Measurements from ENCODE around the gene ARSG.

The ARSG gene

DNA sequence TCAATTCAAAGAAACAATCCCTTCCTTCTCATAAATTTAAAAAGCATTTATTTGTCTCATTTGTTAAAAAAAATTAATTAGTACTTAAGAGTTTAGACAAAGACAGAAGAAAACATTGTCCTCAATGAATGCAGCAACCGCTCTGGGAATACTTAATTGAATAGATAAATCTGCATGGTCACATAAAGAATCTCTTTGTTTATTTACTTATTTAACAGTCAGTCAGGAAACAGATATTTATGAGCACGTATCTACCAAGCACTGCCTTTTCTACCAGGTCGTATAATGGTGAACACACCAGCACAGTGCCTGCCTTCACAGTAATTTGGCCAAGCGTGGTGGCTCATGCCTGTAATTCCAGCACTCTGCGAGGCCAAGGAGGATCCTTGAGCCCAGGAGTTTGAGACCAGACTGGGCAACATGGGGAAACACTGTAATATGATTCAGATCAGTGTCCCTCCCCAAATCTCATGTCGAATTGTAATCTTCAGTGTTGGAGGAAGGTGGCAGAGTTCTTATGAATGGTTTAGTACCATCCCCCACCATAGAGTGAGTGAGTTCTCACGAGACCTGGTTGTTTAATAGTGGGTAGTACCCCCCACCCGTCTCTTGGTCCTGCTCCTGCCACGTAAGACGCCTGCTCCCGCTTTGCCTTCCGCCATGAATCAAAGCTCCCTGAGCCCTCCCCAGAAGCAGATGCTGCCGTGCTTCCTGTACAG lies 157.9 kb downstream of the ARSG start:
- H3K27ac ChIP-seq (ENCODE audit: extremely low read depth, low read depth, low read length) = no peak overlapping the region
- no peaks in the 10 kb centered on the region for H3K4me1 ChIP-seq (ENCODE audit: control insufficient read depth, insufficient read depth, low read length)
- ChIA-PET POLR2A (no interaction called here), CTCF (interaction anchor here (0.6 to 0.7 kb wide), 2 partner anchors 17 to 454 kb away, joined by 3 to 5 read pairs; no protein-coding TSS in a partner anchor)
- H3K36me3 ChIP-seq (ENCODE audit: control insufficient read depth in 2 of 2, insufficient read depth in 1 of 2, low read length in 2 of 2) = 0 out of 3 replicates have a peak, but pooled peaks cover 0 to 3% of the 10 kb centered on the region in 2 experiments
- no peak overlapping the region for H3K4me3 ChIP-seq (ENCODE audit: low read depth, low read length)
- H3K9me3 ChIP-seq (ENCODE audit: control insufficient read depth, insufficient read depth, low read depth, low read length) = no peaks in the 10 kb centered on the region
- TF ChIP-seq ZNF521 (tag by site-specific recombination; IDR thresholded peaks at IDR 0.05) = no peak
- TF ChIP-seq, protein P1, sequence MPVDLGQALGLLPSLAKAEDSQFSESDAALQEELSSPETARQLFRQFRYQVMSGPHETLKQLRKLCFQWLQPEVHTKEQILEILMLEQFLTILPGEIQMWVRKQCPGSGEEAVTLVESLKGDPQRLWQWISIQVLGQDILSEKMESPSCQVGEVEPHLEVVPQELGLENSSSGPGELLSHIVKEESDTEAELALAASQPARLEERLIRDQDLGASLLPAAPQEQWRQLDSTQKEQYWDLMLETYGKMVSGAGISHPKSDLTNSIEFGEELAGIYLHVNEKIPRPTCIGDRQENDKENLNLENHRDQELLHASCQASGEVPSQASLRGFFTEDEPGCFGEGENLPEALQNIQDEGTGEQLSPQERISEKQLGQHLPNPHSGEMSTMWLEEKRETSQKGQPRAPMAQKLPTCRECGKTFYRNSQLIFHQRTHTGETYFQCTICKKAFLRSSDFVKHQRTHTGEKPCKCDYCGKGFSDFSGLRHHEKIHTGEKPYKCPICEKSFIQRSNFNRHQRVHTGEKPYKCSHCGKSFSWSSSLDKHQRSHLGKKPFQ (tag by site-specific recombination; IDR thresholded peaks at IDR 0.05) = no peak
- TF ChIP-seq ZNF555 (tag by site-specific recombination; conservative IDR thresholded peaks at IDR 0.05) = no peak
- peak; percentile 49; the same call in 1 of the 2 replicates for TF ChIP-seq ZSCAN5A (tag by site-specific recombination; IDR thresholded peaks at IDR 0.05)
- no peak for TF ChIP-seq GLI4 (tag by site-specific recombination; IDR thresholded peaks at IDR 0.05)
- TF ChIP-seq IKZF3 (tag by site-specific recombination; IDR thresholded peaks at IDR 0.05) = no peak
- no peak for TF ChIP-seq ZNF473 (tag by site-specific recombination; IDR thresholded peaks at IDR 0.05)
- TF ChIP-seq HOXD13 (CRISPR knock-in tag; IDR thresholded peaks at IDR 0.05; ENCODE audit: borderline replicate concordance) = no peak

DNA sequence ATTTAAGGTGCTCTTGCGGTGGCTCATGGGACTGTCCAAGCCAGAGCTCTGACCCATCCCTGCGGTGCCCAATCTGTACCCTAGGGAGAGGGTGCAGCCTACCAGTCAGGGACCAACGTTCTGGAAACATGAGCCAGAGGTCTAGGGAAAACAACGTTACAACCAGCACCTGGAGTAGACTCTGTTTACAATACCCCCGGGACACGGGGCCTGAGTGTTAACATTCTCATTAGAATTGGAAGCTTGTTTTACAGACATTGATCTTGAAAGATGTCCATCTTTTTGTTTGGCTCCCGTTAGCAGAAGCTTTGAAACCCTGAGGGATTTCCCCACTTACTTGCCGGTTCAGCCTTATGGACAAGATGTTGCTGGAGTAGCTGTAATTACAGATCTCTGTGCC lies 159.1 kb downstream of the ARSG start:
- no peaks in the 10 kb centered on the region for H3K9me3 ChIP-seq (ENCODE audit: control insufficient read depth, insufficient read depth, low read depth, low read length)
- ChIA-PET POLR2A (no interaction called here), CTCF (interaction anchor here (1.1 kb wide), 1 partner anchor 14 kb away, joined by 3 read pairs; no protein-coding TSS in a partner anchor)
- H3K4me3 ChIP-seq (ENCODE audit: low read depth, low read length) = no peak overlapping the region
- H3K27ac ChIP-seq (ENCODE audit: extremely low read depth, low read depth, low read length) = no peak overlapping the region
- H3K36me3 ChIP-seq (ENCODE audit: control insufficient read depth in 2 of 2, insufficient read depth in 1 of 2, low read length in 2 of 2) = 0 out of 3 replicates have a peak, but pooled peaks cover 0 to 3% of the 10 kb centered on the region in 2 experiments
- no peaks in the 10 kb centered on the region for H3K4me1 ChIP-seq (ENCODE audit: control insufficient read depth, insufficient read depth, low read length)
- TF ChIP-seq ZNF621 (tag by site-specific recombination; IDR thresholded peaks at IDR 0.05) = no peak
- TF ChIP-seq, protein P2, sequence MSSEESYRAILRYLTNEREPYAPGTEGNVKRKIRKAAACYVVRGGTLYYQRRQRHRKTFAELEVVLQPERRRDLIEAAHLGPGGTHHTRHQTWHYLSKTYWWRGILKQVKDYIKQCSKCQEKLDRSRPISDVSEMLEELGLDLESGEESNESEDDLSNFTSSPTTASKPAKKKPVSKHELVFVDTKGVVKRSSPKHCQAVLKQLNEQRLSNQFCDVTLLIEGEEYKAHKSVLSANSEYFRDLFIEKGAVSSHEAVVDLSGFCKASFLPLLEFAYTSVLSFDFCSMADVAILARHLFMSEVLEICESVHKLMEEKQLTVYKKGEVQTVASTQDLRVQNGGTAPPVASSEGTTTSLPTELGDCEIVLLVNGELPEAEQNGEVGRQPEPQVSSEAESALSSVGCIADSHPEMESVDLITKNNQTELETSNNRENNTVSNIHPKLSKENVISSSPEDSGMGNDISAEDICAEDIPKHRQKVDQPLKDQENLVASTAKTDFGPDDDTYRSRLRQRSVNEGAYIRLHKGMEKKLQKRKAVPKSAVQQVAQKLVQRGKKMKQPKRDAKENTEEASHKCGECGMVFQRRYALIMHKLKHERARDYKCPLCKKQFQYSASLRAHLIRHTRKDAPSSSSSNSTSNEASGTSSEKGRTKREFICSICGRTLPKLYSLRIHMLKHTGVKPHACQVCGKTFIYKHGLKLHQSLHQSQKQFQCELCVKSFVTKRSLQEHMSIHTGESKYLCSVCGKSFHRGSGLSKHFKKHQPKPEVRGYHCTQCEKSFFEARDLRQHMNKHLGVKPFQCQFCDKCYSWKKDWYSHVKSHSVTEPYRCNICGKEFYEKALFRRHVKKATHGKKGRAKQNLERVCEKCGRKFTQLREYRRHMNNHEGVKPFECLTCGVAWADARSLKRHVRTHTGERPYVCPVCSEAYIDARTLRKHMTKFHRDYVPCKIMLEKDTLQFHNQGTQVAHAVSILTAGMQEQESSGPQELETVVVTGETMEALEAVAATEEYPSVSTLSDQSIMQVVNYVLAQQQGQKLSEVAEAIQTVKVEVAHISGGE (tag by site-specific recombination; conservative IDR thresholded peaks at IDR 0.05; ENCODE audit: low read depth) = no peak
- no peak for TF ChIP-seq GLI2 (tag by site-specific recombination; IDR thresholded peaks at IDR 0.05; ENCODE audit: borderline replicate concordance, low read depth)
- no peak for TF ChIP-seq MZF1 (tag by site-specific recombination; IDR thresholded peaks at IDR 0.05; ENCODE audit: borderline replicate concordance)
- no peak for TF ChIP-seq ZFHX2 (tag by site-specific recombination; conservative IDR thresholded peaks at IDR 0.05)
- TF ChIP-seq, protein P3, sequence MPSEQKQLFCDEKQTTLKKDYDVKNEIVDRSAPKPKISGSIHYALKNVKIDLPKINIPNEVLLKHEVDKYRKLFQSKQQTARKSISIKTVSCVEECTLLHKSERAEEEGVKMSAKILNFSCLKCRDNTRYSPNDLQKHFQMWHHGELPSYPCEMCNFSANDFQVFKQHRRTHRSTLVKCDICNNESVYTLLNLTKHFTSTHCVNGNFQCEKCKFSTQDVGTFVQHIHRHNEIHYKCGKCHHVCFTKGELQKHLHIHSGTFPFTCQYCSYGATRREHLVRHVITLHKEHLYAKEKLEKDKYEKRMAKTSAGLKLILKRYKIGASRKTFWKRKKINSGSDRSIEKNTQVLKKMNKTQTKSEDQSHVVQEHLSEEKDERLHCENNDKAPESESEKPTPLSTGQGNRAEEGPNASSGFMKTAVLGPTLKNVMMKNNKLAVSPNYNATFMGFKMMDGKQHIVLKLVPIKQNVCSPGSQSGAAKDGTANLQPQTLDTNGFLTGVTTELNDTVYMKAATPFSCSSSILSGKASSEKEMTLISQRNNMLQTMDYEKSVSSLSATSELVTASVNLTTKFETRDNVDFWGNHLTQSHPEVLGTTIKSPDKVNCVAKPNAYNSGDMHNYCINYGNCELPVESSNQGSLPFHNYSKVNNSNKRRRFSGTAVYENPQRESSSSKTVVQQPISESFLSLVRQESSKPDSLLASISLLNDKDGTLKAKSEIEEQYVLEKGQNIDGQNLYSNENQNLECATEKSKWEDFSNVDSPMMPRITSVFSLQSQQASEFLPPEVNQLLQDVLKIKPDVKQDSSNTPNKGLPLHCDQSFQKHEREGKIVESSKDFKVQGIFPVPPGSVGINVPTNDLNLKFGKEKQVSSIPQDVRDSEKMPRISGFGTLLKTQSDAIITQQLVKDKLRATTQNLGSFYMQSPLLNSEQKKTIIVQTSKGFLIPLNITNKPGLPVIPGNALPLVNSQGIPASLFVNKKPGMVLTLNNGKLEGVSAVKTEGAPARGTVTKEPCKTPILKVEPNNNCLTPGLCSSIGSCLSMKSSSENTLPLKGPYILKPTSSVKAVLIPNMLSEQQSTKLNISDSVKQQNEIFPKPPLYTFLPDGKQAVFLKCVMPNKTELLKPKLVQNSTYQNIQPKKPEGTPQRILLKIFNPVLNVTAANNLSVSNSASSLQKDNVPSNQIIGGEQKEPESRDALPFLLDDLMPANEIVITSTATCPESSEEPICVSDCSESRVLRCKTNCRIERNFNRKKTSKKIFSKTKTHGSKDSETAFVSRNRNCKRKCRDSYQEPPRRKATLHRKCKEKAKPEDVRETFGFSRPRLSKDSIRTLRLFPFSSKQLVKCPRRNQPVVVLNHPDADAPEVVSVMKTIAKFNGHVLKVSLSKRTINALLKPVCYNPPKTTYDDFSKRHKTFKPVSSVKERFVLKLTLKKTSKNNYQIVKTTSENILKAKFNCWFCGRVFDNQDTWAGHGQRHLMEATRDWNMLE (tag by site-specific recombination; conservative IDR thresholded peaks at IDR 0.05; ENCODE audit: low read depth) = no peak
- no peak for TF ChIP-seq ZNF571 (tag by site-specific recombination; IDR thresholded peaks at IDR 0.05)
- no peak for TF ChIP-seq ZNF302 (tag by site-specific recombination; IDR thresholded peaks at IDR 0.05; ENCODE audit: low read depth)
- no peak for TF ChIP-seq ZNF830 (tag by site-specific recombination; IDR thresholded peaks at IDR 0.05; ENCODE audit: low read depth)
- no peak for TF ChIP-seq ZNF16 (tag by site-specific recombination; IDR thresholded peaks at IDR 0.05; ENCODE audit: low read depth)
- no peak for TF ChIP-seq ZNF354C (tag by site-specific recombination; IDR thresholded peaks at IDR 0.05; ENCODE audit: borderline replicate concordance, low read depth)
- no peak for TF ChIP-seq ZNF132 (tag by site-specific recombination; IDR thresholded peaks at IDR 0.05; ENCODE audit: borderline replicate concordance)
- TF ChIP-seq ZNF768 (tag by site-specific recombination; IDR thresholded peaks at IDR 0.05) = no peak
